K562 (cell line): ENCODE measurements around the gene SLC12A6. TPM values are rescaled to one million over a fixed set of nuclear protein-coding genes. Genes with fewer than 3 reads are reported as not detected.
A peak's percentile ranks its signal among the peaks of the same experiment; 100 is the strongest.

Source experiments
- BCOR ChIP-seq: fragments of 450-650 bp; IDR thresholded peaks from 2 replicates; pipeline ENCODE4 v1.6.1; 2016
- CBX5 ChIP-seq: IDR thresholded peaks from 2 replicates; pipeline ENCODE4 v1.6.1; 2014; ENCODE audit warnings: low read depth, borderline replicate concordance
- HDAC6 ChIP-seq: IDR thresholded peaks from 2 replicates; pipeline ENCODE4 v1.6.1; 2012; ENCODE audit warnings: low read depth, mild to moderate bottlenecking, control low read depth, inconsistent platforms, low read length, moderate library complexity
- JUN ChIP-seq, 2 experiments: sonication (generic) in 1 of 2; formaldehyde crosslinking in 1 of 2; IDR thresholded peaks; 2 replicates each; pipeline versions ENCODE4 v1.6.1 to v1.8.0; 2012 to 2022; ENCODE audit warnings: borderline replicate concordance in 2 of 2, mild to moderate bottlenecking in 2 of 2, improper control_type of control experiment in 1 of 2, low read depth in 1 of 2, low read length in 1 of 2, missing genetic modification reagents in 1 of 2
- KHSRP ChIP-seq: fragments of 450-650 bp; IDR thresholded peaks from 2 replicates; pipeline ENCODE4 v1.6.1; 2017
- KLF1 ChIP-seq: fragments of 450-650 bp; IDR thresholded peaks from 2 replicates; pipeline ENCODE4 v1.6.1; 2016; ENCODE audit warnings: missing genetic modification characterization, missing compliant biosample characterization
- MTA2 ChIP-seq: fragments of 450-650 bp; IDR thresholded peaks from 2 replicates; pipeline ENCODE4 v1.6.1; 2016; ENCODE audit warnings: low read depth
- MTF1 ChIP-seq: fragments of 250-450 bp; sonication (Bioruptor Pico); IDR thresholded peaks from 2 replicates; pipeline ENCODE4 v1.9.0; 2021; ENCODE audit warnings: moderate library complexity, mild to moderate bottlenecking, inconsistent platforms, borderline replicate concordance
- MYNN ChIP-seq, 2 experiments: sonication (generic); formaldehyde crosslinking in 1 of 2; IDR thresholded peaks; 2 replicates each; pipeline versions ENCODE4 v1.5.0 to v1.6.1; 2016 to 2020; ENCODE audit warnings: antibody characterized with exemption in 1 of 2, missing genetic modification reagents in 1 of 2
- PTBP1 ChIP-seq: fragments of 200-400 bp; formaldehyde crosslinking; IDR thresholded peaks from 2 replicates; pipeline ENCODE4 v1.6.1; 2017; ENCODE audit warnings: low read depth, low read length
- PURB ChIP-seq: sonication (generic); formaldehyde crosslinking; IDR thresholded peaks from 2 replicates; pipeline ENCODE4 v1.9.0; 2021; ENCODE audit warnings: low read depth, mild to moderate bottlenecking, missing genetic modification reagents
- SMAD4 ChIP-seq: fragments of 250-450 bp; sonication (Bioruptor Pico); conservative IDR thresholded peaks from 2 replicates; pipeline ENCODE4 v1.8.0; 2021; ENCODE audit warnings: inconsistent platforms, mild to moderate bottlenecking, moderate library complexity
- SREBF2 ChIP-seq: sonication (generic); formaldehyde crosslinking; IDR thresholded peaks from 2 replicates; pipeline ENCODE4 v1.4.0; 2020; ENCODE audit warnings: mild to moderate bottlenecking, missing genetic modification reagents
- SRSF1 ChIP-seq: fragments of 200-400 bp; formaldehyde crosslinking; IDR thresholded peaks from 2 replicates; pipeline ENCODE4 v1.6.1; 2017; ENCODE audit warnings: mild to moderate bottlenecking, low read depth, low read length, moderate library complexity
- STAT5A ChIP-seq: IDR thresholded peaks from 2 replicates; pipeline ENCODE4 v1.6.1; 2012; ENCODE audit warnings: low read length, inconsistent platforms, borderline replicate concordance
- TCFL5 ChIP-seq: fragments of 250-450 bp; sonication (Bioruptor Pico); conservative IDR thresholded peaks from 2 replicates; pipeline ENCODE4 v1.6.1; 2021; ENCODE audit warnings: mild to moderate bottlenecking, moderate library complexity, matching md5 sums
- TEAD4 ChIP-seq, 2 experiments: sonication (generic) in 1 of 2; formaldehyde crosslinking in 1 of 2; IDR thresholded peaks; 2 replicates each; pipeline versions ENCODE4 v1.6.1 to v1.8.0; 2012 to 2022; ENCODE audit warnings: borderline replicate concordance in 1 of 2, inconsistent platforms in 1 of 2, low read length in 1 of 2, mild to moderate bottlenecking in 1 of 2, missing genetic modification reagents in 1 of 2
- TRIM28 ChIP-seq: fragments of 450-650 bp; IDR thresholded peaks from 2 replicates; pipeline ENCODE4 v1.6.1; 2017
- ZBTB17 ChIP-seq: fragments of 450-650 bp; formaldehyde crosslinking; IDR thresholded peaks from 2 replicates; pipeline ENCODE4 v1.4.0; 2020; ENCODE audit warnings: mild to moderate bottlenecking
- ZNF699 ChIP-seq: fragments of 250-450 bp; sonication (Bioruptor Pico); IDR thresholded peaks from 2 replicates; pipeline ENCODE4 v1.8.0; 2021; ENCODE audit warnings: mild to moderate bottlenecking, moderate library complexity; ENCODE audit not compliant: insufficient replicate concordance
- ZNF830 ChIP-seq: fragments of 250-450 bp; sonication (Bioruptor Pico); IDR thresholded peaks from 2 replicates; pipeline ENCODE4 v1.5.0; 2021; ENCODE audit warnings: mild to moderate bottlenecking
- polyA plus RNA-seq, 8 experiments: library from polyadenylated mRNA; depleted of rRNA in 4 of 8; stranded (reverse) in 5 of 8; unstranded in 3 of 8; fragments of >200 nt; fragmentation: Nextera tagmentation in 2 of 8; fragmentation: Illumina TruSeq in 1 of 8; extraction: Ambion mirVana in 2 of 8; extraction: Trizol in 1 of 8; gene quantifications; 2 replicates each; pipeline versions ENCODE4 v1.2.1 to v1.2.3, GENCODE V29; 2011 to 2014; ENCODE audit warnings: inconsistent platforms in 1 of 8, missing spikeins in 1 of 8
- total RNA-seq, 7 experiments: library from RNA; depleted of rRNA in 6 of 7; stranded (reverse); fragments of >200 nt in 6 of 7; fragmentation: Illumina TruSeq in 2 of 7; extraction: Trizol in 2 of 7; gene quantifications; 2 replicates each; pipeline versions ENCODE4 v1.2.1 to v1.2.3, GENCODE V29; 2011 to 2021; ENCODE audit warnings: low replicate concordance in 1 of 7
- TF ChIP-seq, protein P1 (sequence below), 2 experiments: IDR thresholded peaks in 1 of 2; conservative IDR thresholded peaks in 1 of 2; 2 replicates each; pipeline ENCODE4 v1.6.1; 2016; ENCODE audit warnings: low read depth in 2 of 2, mild to moderate bottlenecking in 1 of 2, missing compliant biosample characterization in 1 of 2, missing genetic modification characterization in 1 of 2, moderate library complexity in 1 of 2
- TF ChIP-seq, protein P2 (sequence below): fragments of 250-450 bp; sonication (Bioruptor Pico); IDR thresholded peaks from 2 replicates; pipeline ENCODE4 v1.5.0; 2021
- TF ChIP-seq, protein P3 (sequence below): fragments of 250-450 bp; sonication (Bioruptor Pico); IDR thresholded peaks from 2 replicates; pipeline ENCODE4 v1.5.0; 2022; ENCODE audit warnings: mild to moderate bottlenecking

SLC12A6 gene
- total and polyA plus RNA-seq, 9 of the 15 experiments (the other 6 are each of a cell fraction or from before 2014, with no cell fraction given): 1.4 to 16.4 (median 6.7) TPM

DNA sequence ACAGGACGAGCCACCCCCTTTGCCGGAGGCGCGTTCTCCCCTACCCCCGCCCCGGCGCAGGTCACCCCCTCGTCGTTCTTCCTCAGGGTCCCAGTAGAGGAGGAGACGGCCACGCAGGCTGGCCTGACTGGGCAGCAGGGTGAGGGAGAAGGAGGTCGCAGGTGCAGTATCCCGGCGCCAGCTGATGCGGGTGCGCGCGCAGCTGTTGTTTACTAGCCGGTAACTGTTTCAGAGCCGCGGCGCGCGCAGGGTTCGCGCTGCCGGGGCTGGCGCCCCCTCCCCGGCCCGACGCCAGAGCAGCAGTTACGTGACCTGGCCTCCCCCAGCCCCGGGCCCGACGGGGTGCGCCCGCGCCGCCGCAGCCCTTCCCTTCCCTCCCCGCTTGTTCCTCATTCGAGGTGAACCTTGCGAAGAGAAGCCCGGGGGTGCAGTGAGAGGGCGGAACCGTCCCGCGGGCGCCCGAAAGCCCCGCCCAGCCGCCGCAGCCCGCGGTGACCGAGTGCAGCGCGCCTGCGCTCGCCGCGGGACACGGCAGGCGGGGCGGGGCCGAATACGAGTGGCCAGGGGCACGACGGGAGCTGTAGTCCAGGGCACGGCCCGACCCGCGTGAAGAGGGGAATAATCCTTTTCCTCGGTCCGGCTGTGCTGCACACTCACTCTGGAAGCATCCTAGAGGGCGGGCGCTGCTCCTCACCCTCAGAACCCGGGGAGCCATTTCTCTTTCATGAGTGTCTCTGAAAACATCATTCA is at the start of gene SLC12A6 (continued):
- TF ChIP-seq, protein P1, sequence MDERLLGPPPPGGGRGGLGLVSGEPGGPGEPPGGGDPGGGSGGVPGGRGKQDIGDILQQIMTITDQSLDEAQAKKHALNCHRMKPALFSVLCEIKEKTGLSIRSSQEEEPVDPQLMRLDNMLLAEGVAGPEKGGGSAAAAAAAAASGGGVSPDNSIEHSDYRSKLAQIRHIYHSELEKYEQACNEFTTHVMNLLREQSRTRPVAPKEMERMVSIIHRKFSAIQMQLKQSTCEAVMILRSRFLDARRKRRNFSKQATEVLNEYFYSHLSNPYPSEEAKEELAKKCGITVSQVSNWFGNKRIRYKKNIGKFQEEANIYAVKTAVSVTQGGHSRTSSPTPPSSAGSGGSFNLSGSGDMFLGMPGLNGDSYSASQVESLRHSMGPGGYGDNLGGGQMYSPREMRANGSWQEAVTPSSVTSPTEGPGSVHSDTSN (CRISPR knock-in tag; IDR thresholded peaks at IDR 0.05; ENCODE audit: low read depth): no peak
- TF ChIP-seq, protein P1 (tag; conservative IDR thresholded peaks at IDR 0.05; ENCODE audit: low read depth): no peak
- TF ChIP-seq TRIM28: no peak
- peak; percentile 60 for TF ChIP-seq SMAD4
- no peak for TF ChIP-seq TEAD4 (IDR thresholded peaks at IDR 0.05; ENCODE audit: low read length)
- TF ChIP-seq TEAD4 (CRISPR knock-in tag; IDR thresholded peaks at IDR 0.05; ENCODE audit: borderline replicate concordance): no peak
- no peak for TF ChIP-seq PURB (CRISPR knock-in tag)
- TF ChIP-seq, protein P2, sequence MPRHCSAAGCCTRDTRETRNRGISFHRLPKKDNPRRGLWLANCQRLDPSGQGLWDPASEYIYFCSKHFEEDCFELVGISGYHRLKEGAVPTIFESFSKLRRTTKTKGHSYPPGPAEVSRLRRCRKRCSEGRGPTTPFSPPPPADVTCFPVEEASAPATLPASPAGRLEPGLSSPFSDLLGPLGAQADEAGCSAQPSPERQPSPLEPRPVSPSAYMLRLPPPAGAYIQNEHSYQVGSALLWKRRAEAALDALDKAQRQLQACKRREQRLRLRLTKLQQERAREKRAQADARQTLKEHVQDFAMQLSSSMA: no peak
- TF ChIP-seq ZBTB17 (CRISPR knock-in tag): 0 out of 2 replicates have a peak, but pooled peaks have one; percentile 27
- no peak for TF ChIP-seq ZNF830 (CRISPR knock-in tag)
- TF ChIP-seq BCOR: no peak
- TF ChIP-seq CBX5: no peak
- TF ChIP-seq TCFL5 (CRISPR knock-in tag): no peak
- no peak for TF ChIP-seq STAT5A
- TF ChIP-seq PTBP1: no peak
- TF ChIP-seq, protein P3, sequence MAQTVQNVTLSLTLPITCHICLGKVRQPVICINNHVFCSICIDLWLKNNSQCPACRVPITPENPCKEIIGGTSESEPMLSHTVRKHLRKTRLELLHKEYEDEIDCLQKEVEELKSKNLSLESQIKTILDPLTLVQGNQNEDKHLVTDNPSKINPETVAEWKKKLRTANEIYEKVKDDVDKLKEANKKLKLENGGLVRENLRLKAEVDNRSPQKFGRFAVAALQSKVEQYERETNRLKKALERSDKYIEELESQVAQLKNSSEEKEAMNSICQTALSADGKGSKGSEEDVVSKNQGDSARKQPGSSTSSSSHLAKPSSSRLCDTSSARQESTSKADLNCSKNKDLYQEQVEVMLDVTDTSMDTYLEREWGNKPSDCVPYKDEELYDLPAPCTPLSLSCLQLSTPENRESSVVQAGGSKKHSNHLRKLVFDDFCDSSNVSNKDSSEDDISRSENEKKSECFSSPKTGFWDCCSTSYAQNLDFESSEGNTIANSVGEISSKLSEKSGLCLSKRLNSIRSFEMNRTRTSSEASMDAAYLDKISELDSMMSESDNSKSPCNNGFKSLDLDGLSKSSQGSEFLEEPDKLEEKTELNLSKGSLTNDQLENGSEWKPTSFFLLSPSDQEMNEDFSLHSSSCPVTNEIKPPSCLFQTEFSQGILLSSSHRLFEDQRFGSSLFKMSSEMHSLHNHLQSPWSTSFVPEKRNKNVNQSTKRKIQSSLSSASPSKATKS: no peak
- no peak for TF ChIP-seq HDAC6
- TF ChIP-seq KHSRP: no peak
- no peak for TF ChIP-seq SREBF2 (CRISPR knock-in tag)
- TF ChIP-seq KLF1: no peak
- no peak for TF ChIP-seq JUN (IDR thresholded peaks at IDR 0.05; ENCODE audit: borderline replicate concordance, low read depth, low read length)
- TF ChIP-seq JUN (CRISPR knock-in tag; IDR thresholded peaks at IDR 0.05; ENCODE audit: borderline replicate concordance): no peak
- no peak for TF ChIP-seq SRSF1
- no peak for TF ChIP-seq MTF1 (CRISPR knock-in tag)
- no peak for TF ChIP-seq ZNF699
- TF ChIP-seq MYNN (IDR thresholded peaks at IDR 0.05): no peak
- no peak for TF ChIP-seq MYNN (CRISPR knock-in tag; IDR thresholded peaks at IDR 0.05)
- TF ChIP-seq MTA2: no peak
